Heart left ventricle (tissue), 13 donors: Measurements from ENCODE around the gene EPB41L4B.

ENCODE experiments used
- CTCF ChIP-seq, 12 donors: fragments of 200-600 bp; sonication (generic) in 4 of 12; IDR thresholded peaks; one replicate each; pipeline versions ENCODE4 v1.5.0 to v1.8.0; 2018 to 2022; ENCODE audit warnings: antibody characterized with exemption in 12 of 12, mild to moderate bottlenecking in 5 of 12
- POLR2A ChIP-seq, 2 donors: fragments of 450-650 bp; IDR thresholded peaks; one replicate each; pipeline ENCODE4 v1.6.1; 2017; ENCODE audit warnings: antibody characterized with exemption in 2 of 2, mild to moderate bottlenecking in 2 of 2, moderate library complexity in 2 of 2
- donor health status: ischemic (EF 13 %, LVEDD 7.1; RV severe dilation, severe dysfunction).
- donor health status: DM: no; HTN: yes; CAD: no.
- donor health status: DM: no; HTN: no; CAD: no.
- donor health status: ischemic (EF 25% LVEDD 6.9; RV normal size, moderate dysfunction).
- donor health status: ischemic (EF 25% LVEDD 5.7; RV mildly dilated, moderate dysfunction).
- donor health status: ischemic (EF 35%, LVEDD 5.7; RV mildly dilated, moderate dysfunction).
- donor health status: nonischemic (EF 11% LVEDD 7.7; RV severe dilation, severe dysfunction).
- donor health status: DM: yes; HTN: yes; CAD: no.
- donor health status: PGD.
- donor health status: ischemic (EF 29% LVEDD 5.4; RV normal size, mild dysfunction).
- donor health status: nonischemic (EF 23%, LVEDD 6.1; RV moderate dilation, normal function).

GRCh38 chr9:109323771-109324170 lies 2.9 kb upstream of the EPB41L4B start:
- no peak for TF ChIP-seq CTCF (IDR thresholded peaks at IDR 0.05)
- no peak for TF ChIP-seq POLR2A (IDR thresholded peaks at IDR 0.05)
